ENCODE measurements around the gene LCOR. TPM values are rescaled to one million over a fixed set of nuclear protein-coding genes. Genes with fewer than 3 reads are reported as not detected.
A peak's percentile ranks its signal among the peaks of the same experiment; 100 is the strongest.
"Not testable (repeated sequence)": the region's sequence is repeated elsewhere in the genome, so short reads cannot be mapped to it uniquely, and the experiment has no call there.

The LCOR gene
- total and polyA plus RNA-seq, 11 donors: 4.3 to 31.4 (median 17.4) TPM

- WGBS, 4 donors: 76 to 84% (median 79%) methylated on average over 1 of the region's 1 CpG
- no peak for ATAC-seq
Observed at GRCh38 chr10:96814264-96814663, 17.8 kb upstream of the LCOR start.

GRCh38 chr10:96818971-96819370 is 13.1 kb upstream of the LCOR start:
- DNase-seq; H3K4me3 ChIP-seq; H3K36me3 ChIP-seq; H3K27ac ChIP-seq; intact Hi-C loops (cut with DNase I); H3K9me3 ChIP-seq; H3K4me1 ChIP-seq; ATAC-seq; H3K27me3 ChIP-seq: not testable (repeated sequence)
- 55 to 64% (median 61%) methylated on average over 12 of the region's 12 CpGs for WGBS, 4 donors

More at GRCh38 chr10:96814264-96814663, 17.8 kb upstream of the LCOR start:
- Histone ChIP-seq H3K9me3 (no peaks in the 10 kb centered on the region), H3K27ac (no peak overlapping the region), H3K27me3 (peaks cover 0 to 2% (median 0%) of the 10 kb centered on the region in 9 donors), H3K4me3 (no peak overlapping the region), H3K4me1 (no peaks in the 10 kb centered on the region), H3K36me3 (no peaks in the 10 kb centered on the region)
- intact Hi-C loops (cut with DNase I): no loop called here
- TF ChIP-seq CTCF (IDR thresholded peaks at IDR 0.05): no peak
- no peak for TF ChIP-seq POLR2A (IDR thresholded peaks at IDR 0.05)
- no peak for DNase-seq

- Histone ChIP-seq H3K4me3 (no peak overlapping the region), H3K27ac (no peak overlapping the region), H3K27me3 (no peaks in the 10 kb centered on the region), H3K4me1 (no peaks in the 10 kb centered on the region), H3K9me3 (no peaks in the 10 kb centered on the region), H3K36me3 (no peaks in the 10 kb centered on the region)
- ATAC-seq (no peak), DNase-seq (no peak)
- WGBS, 4 donors: 75 to 86% (median 79%) methylated on average over 5 of the region's 5 CpGs
- intact Hi-C loops (cut with DNase I): loop anchor here in 4 of 10 donors (10.0 kb wide), 3 partner anchors 56 to 426 kb away; no protein-coding TSS in a partner anchor
- no peak for TF ChIP-seq CTCF (IDR thresholded peaks at IDR 0.05)
- no peak for TF ChIP-seq POLR2A (IDR thresholded peaks at IDR 0.05)
Observed at GRCh38 chr10:96820765-96821164, 11.3 kb upstream of the LCOR start.

GRCh38 chr10:96826438-96826837 is 5.7 kb upstream of the LCOR start:
- intact Hi-C loops (cut with DNase I): loop anchor here in 5 of 10 donors (5.0 to 10.0 kb wide), 4 partner anchors 62 to 432 kb away; no protein-coding TSS in a partner anchor

More at GRCh38 chr10:96826438-96826837, 5.7 kb upstream of the LCOR start:
- Histone ChIP-seq H3K4me3 (no peak overlapping the region), H3K36me3 (no peaks in the 10 kb centered on the region), H3K9me3 (no peaks in the 10 kb centered on the region), H3K27me3 (no peaks in the 10 kb centered on the region), H3K4me1 (peaks cover 0 to 14% (median 6%) of the 10 kb centered on the region in 12 donors), H3K27ac (no peak overlapping the region)
- peak in 1 of 4 donors; percentile 11 for ATAC-seq
- no peak for TF ChIP-seq CTCF (IDR thresholded peaks at IDR 0.05)
- TF ChIP-seq POLR2A (IDR thresholded peaks at IDR 0.05): no peak
- 30 to 81% (median 73%) methylated on average over 1 of the region's 1 CpG for WGBS, 4 donors
- no peak for DNase-seq

Measured in heart left ventricle (tissue), 16 donors.